Measurements from ENCODE around the gene SIRPB1. TPM values are rescaled to one million over a fixed set of nuclear protein-coding genes. Genes with fewer than 3 reads are reported as not detected.
"Not testable (repeated sequence)": the region's sequence is repeated elsewhere in the genome, so short reads cannot be mapped to it uniquely, and the experiment has no call there.

The SIRPB1 gene
- 1.7 TPM for polyA plus RNA-seq (ENCODE audit: insufficient read length)

DNA sequence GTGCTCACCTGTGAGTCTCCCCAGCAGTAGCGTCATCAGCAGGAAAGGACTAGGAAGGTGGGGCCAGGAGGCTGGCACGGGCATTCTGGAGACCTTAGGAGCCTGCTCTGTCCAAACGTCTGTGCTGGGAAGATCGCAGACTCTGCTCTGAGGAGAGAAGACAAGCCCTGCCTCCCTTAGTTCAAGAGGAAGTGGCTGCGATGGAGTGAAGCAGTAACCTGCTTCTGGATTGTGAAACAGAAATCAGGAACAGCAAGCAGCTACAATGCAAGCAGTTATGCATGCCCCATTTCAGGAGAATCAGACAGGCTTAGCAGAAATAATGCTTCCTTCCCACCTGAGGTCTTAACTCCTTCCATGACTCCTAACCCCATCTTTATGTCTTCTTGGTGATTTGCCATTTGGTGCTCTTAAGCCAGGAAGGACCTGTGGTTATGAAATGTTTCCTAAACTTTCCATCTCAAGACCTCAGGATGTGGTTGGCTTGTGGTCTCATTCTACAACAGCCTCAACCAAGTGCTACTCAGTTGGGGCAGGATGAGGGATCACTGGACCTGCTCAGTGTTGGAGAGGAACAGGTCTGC lies at the start of gene SIRPB1:
SIRPB1 (minus strand) TSS at position 149 of the 584 bp plus-strand sequence; CDS start at position 84, 65 bp downstream.
- DNase-seq (ENCODE audit: low read depth), result no peak

DNA sequence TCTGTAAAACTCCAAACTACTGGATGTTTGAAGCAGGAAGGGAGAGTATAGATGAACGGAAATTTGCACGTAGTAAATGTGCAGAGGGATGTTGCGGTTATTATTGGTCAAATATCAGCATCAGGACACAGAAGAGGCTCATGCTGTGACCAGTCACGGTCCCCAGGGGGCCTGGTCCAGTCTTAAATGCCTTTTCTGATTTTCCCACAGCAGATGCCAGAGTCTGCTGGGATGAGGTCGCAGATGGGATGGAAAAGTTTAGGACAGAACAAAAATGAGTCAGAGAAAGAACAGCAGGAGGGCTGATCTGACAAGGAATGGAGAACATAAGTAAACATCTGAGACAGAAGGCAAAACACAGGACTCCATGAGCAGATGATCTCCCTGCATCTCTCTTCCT lies 49.5 kb upstream of the SIRPB1 start:
- DNase-seq (ENCODE audit: low read depth), result no peak

DNA sequence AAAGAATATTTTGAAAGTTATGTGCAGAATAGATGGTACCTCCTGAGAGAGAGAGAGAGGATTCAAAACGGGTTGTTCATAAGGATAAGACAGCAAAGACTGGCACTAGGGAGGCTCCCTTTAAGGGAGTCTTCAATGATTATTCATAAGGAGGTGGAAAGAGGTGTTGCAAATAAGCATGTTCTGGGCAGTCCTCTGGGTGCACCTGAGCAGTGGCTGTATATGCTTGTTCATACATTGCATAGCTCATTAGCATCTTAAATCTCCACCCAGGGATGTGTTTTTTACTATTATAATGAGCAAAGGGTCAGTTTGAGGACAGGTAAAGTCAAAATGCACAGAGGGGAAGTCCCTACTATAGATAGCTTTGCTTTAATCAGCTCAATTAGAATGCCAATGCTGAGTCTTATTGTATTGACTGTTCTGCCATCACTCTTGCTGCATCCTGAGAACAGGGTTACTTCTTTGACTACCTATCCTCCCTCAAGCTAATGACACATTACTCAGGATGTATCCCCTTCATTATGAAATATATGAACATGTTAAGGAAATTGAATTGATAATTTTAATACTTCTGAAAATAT lies 47.8 kb upstream of the SIRPB1 start:
- no peak for DNase-seq (ENCODE audit: low read depth)

DNA sequence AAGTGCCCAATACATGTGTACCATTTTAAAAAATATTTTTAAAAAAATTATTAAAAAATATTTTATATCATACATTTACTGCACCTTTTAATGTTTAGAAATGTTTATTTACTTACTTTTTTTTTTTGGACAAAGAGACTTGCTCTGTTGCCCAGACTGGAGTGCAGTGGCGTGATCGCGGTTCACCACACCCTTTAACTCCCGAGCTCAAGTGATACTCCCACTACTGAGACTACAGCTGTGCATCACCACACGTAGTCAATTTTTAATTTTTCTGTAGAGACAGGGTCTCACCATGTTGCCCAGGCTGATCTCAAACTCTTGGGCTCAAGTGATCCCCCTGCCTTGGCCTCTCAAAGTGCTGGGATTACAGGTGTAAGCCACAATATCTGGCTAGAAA lies 47.0 kb upstream of the SIRPB1 start:
- DNase-seq (ENCODE audit: low read depth), result no peak

DNA sequence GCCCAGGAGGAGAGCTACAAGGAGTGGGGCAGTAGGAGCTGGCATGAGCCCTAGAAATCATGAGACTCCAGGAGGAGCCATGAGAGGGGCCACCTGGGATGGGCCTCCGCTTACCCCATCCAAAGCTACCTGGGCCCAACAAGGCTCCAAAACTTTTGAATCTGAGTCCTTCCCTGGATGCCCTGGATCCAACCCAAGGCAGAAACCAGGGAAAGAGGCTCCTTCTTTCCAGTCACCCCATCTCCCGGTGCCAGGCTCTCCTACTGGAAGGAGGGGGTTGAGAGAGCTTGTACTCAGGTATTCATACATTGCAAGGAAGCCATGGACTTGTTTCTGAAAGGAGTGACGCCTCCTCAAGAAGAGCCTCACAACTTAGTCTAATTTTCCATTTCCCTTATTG lies 45.5 kb upstream of the SIRPB1 start:
- DNase-seq (ENCODE audit: low read depth), result no peak

DNA sequence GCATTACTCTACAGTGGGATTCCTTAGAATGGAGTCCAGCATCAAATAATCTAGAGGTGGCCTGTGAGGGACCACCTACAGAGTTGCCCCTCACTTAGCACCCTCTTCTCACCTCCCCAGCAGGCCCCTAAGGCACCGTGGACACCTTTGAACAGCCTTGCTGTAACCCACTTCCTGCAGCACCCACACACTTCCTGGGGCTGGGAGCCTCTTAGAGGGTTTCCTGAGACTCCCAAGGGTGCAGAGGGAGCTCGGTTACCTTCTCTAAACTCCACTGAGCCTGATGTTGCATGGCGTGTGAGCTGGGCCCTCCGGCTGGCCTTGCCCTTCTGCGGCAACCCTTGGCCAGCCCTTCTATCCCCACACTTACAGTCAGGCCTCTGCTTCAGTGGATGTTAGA lies 45.1 kb upstream of the SIRPB1 start:
- no peak for DNase-seq (ENCODE audit: low read depth)

DNA sequence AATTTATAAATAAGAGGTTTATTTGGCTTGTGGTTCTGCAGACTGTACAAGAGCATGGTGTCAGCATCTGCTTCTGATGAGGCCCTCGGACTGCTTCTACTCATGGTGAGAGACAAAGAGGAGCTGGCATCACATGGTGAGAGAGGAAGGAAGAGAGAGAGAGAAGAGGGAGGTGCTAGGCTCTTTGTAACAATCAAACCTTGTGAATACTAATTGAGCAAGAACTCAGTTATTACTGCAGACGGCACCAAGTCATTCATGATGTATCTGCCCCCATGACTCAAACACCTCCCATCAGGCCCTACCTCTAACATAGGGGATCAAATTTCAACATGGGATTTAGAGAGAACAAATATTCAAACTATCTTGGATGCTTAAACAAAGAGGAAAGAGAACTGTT lies 44.1 kb upstream of the SIRPB1 start:
- no peak for DNase-seq (ENCODE audit: low read depth)

DNA sequence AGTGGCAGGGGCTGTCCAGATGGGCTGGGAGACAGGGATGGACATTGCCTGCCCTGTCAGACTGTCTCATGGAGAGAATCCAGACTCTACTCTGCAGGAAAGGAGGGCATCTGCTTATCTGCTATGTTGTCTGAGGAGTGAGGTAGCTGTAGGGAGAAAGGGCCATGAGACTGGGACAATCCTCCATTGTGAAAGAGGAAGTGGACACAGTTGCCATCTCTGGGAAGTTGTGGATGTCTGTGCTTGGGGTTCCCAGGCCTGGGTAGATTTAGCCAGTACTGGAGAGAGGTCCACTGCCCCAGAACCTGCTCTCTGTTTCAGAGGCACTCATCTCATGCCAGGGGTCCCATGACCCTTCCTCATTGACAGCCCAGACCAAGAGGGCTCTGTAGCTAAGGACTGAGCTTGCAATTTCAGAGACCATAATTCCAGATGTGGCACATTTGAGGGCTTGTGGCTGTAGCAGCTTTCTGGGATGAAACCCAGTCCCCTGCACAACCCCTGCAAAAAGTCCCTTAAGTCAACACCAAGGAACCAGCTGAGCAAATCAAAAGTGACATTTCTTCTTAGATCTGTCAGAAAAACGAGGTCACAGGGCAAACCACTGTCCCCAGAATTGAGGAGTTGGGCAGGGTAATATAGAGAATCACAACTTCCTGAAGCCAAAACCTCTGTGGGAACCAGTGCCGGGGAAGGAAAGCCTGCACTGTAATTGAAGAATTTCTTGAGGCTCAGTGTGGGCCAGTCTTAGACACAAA lies 41.9 kb upstream of the SIRPB1 start:
- DNase-seq (ENCODE audit: low read depth), result no peak

DNA sequence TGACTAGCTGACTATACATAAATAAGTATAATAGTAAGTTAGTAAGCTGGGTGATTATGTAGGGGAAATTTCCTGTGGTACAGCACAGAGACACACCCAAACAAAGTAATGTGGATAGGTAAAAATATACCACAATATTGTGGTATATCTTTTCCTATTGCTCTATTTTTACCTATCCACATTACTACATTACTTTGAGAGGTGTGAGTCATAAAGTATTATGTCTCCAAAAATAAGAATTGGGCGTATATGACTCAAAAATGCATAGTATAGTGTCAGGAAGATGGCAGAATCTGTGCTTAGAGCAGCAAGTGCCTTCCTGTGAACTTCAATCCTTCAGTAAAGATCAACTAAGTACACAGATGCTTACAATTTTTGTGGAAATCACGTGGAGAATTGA lies 40.4 kb upstream of the SIRPB1 start:
- no peak for DNase-seq (ENCODE audit: low read depth)

DNA sequence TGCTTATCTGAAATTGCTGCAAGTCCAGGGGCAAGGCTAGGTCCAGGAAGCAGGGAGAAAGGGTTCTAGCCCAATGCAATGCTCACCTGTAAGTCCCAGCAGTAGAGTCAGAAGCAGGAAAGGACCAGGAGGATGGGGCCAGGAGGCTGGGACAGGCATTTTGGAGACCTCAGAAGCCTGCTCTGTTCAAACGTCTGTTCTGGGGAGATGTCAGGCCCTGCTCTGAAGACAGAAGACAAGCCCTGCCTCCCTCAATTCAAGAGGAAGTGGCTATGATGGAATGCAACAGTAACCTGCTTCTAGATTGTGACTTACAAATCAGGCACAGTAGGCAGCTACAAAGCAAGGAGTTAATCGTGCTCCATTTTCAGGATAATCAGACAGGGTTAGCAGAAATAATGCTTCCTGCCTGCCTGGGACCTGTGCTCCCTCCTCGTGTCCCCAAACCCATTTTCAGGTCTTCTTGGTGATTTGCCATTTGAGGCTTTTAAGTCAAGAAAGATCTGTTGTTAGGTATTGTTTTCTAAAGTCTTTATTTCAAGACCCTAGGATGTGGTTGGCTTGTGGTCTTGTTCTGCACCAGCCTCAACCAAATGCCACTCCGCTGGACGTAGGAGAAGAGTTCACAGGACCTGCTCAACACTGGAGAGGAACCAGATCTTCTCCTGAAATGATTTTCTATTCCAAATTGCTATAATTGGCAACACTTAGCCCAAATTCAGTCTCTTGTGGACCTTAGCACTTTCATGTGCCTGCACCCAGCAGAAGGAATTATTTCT lies 37.9 kb upstream of the SIRPB1 start, which contains the start of gene SIRPG:
SIRPG (minus strand) TSS at position 224 of the 779 bp plus-strand sequence; CDS start at position 159, 65 bp downstream.
- no peak for DNase-seq (ENCODE audit: low read depth)

DNA sequence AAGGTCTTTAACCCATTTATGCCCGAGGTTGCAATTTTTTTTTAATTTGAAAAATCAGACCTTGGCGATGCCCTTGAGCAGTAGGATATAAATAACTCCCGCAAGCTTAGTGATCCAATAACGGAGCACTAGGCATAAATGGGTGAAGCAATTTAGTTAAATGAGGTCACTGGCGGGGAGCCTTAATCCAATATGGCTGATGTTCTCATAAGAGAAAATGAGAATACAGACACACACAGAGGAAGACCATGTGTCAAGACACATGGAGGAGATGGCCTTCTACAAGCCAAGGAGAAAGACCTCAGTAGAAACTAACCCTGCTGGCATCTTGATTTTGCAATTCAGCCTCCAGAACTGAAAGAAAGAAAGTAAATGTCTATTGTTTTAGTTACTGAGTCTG lies 37.0 kb upstream of the SIRPB1 start:
- DNase-seq (ENCODE audit: low read depth), result no peak

DNA sequence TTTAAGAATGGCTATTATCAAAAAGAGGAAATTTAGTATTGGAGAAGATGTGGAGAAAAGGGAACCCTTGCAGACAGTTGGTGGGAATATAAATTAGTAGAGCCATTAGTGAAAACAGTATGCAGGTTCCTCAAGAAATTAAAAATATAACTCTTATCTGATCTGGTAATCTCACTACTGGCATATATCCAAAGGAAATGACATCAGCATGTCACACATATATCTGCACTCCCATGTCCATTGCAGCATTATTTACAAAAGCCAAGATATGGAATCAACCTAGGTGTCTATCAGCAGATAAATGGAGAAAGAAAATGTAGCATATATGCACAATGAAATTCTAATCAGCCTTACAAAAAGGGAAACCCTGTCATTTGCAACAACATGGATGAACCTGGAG lies 35.2 kb upstream of the SIRPB1 start:
- no peak for DNase-seq (ENCODE audit: low read depth)

DNA sequence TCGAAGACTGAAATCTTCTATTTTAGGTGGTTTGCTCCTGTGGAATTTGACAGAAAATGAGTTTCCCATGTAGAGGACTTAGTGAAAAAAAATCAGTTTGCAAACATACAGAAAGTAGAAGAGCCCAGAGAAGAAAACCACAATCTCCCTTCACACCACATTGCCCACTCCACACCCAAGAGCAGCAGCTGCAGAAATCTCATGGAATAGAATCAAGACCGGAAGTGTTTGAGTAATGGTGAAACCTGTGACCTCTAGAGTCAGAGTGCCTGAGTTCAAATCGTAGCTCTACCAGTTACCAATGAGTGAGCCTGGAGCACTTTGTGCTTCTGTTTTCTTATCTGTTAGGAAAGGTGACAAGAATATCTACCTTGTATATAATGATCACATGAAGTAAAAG lies 33.2 kb upstream of the SIRPB1 start:
- DNase-seq (ENCODE audit: low read depth), result no peak

DNA sequence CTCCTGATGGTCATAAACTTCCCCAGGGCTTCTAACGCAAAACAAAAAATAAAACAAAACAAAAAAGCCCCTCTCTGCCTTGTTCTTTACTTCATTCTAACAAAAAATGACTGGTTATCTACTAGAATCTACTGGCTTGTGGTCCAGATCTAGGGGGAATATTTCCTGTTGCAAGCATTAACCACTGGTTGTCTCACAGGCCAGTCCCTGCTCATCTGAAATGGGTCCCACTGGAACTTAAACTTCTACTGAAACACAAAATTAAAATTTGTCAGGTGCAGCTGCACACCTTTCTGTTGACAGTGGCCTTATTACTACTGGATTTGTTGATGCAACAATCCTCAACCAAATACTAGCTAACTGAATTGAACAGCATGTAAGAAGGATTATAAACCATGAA lies 32.3 kb upstream of the SIRPB1 start:
- no peak for DNase-seq (ENCODE audit: low read depth)

DNA sequence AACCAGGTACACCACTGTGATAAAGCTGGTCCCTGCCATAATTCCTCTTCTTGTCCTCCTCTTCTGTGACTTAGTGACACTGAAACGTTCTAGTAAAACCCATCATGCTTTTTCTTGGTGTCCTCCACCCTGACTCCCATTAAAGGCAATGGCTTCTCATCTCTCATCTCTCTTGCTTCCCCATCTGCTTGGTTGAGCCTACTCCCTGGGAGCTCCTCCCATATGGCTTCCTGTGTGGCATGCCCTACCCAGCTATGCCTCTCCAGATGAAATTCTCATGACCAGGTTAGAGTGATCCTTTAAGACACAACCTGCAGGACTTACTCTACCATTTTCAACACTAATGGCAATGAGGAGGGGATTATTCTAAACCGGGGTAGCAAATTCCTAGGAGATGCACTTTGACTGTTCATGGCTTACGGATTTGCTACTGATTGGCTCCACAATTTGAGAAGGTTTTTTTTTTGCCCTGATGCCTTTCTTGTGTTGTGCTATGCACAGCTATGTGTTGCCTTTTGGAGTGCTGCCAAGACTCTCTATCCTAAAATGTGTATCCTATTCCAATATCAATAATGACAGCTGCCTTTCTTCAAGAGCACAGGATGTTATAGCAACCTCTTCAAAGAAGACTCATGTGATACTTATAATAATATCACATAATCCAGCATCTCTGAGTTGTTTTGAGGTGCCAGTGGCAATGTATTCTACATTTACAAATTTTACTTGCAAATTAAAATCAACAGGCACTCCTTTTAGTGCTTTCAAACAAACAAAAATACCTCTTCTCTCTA lies 31.7 kb upstream of the SIRPB1 start:
- DNase-seq (ENCODE audit: low read depth), result no peak

DNA sequence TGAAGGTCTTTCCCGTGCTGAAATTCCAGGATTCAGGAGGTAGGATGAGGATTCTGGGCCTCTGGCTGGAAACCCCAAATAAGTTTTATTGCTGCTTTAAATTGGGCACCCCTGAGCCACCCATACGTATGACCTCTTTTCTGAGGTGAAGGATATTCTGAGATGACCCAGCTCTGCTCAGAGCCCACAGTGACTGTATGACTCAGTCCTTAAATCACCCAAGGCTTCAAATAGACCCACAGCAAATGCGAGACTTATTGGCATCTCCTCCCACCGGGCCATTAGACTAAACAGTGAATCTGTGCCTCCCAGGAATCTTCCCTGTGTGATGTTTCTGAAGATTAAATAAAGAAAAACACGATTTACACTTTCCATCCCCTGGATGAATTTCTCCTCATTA lies 28.3 kb upstream of the SIRPB1 start:
- DNase-seq (ENCODE audit: low read depth), result no peak

DNA sequence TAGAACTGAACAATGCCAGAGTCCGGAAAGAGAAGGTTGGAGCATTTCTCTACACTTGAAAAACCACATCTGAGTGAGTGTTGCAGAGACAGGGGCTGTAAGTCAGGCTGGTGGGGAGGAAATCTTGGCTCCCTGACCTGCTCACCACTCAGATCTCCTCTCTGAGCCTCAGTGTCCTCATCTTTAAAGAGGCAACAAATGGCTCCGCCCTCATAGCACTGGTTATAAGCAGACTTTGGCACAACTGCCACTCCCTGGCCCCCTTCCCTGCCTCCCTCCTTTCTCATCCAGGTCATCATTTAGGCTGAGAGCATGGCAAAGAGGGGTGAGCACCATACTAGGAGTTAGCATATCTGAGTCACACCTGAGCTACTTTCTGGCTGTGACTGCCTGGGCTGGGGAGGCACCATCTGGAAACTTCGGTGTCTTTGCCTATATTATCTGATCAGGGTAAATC lies 27.2 kb upstream of the SIRPB1 start:
- no peak for DNase-seq (ENCODE audit: low read depth)

DNA sequence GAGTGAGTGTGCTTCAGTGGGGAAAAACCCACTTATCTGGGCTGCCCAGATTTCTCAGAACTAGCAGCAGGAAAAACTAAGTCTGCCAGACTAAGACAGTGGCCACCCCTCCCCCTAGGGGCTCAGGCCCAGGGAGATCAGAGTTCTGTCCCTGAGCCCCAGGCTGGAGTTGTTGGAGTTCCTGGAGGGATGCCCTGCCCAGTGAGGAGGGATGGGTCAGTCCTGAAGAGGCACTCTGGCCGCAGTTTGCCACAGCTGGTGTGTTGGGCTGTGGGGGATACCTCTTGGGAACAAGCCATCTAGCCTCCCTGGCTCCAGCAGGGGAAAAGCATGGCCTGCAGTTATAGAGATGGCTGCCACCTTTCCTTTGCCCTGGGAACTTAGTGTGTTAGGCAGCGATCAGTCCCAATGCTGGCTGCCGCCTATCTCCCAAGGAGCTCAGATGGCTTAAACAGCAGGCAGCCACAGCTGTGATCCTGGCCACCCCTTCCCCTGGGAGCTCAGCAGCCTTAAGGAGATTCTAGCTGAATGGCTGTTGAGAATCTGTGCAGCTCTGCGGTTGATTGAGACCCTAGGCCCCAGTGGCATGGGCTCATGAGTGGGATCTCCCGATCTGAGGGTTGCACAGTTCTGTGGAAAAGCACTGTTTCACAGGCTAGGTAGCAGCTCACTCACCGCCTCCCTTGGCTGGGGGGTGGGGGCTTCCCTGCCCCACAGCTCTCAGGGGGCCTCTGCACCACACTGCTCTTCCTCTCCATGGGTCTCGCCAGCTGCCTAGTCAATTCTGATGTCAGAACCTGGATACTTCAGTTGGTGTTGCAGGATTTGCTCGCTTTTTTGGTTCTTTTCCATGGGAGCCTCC lies 24.5 kb upstream of the SIRPB1 start:
- DNase-seq (ENCODE audit: low read depth), result no peak

DNA sequence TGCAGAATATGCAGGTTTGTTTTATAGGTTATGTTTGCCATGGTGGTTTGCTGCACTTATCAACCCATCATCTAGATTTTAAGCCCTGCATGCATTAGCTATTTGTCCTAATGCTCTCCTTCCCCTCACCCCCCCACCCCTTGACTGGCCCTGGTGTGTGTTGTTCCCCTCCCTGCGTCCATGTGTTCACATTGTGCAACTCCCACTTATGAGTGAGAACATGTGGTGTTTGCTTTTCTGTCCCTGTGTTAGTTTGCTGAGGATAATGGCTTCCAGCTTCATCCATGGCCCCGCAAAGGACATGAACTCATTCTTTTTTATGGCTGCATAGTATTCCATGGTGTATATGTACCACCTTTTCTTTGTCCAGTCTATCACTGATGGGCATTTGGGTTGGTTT lies 18.8 kb upstream of the SIRPB1 start:
- DNase-seq (ENCODE audit: low read depth), result not testable (repeated sequence)

DNA sequence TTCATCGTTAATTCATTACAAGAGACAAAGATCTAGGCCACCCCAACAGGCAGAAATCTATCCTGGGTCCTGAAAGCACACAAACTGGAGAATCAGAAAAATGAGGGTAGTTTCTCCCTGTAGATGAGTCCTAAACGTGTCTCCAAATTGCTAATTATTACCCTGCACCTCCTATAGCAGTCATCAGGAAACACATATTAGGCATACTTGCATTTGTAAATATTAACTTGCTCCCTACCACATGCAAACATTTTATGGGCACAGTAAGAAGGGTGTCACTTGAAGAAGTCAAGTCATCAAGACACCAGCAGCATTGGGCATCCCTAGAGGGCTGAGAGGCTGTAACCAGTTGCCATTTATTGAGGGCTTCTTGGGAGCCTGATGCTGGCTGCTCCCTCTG lies 17.9 kb upstream of the SIRPB1 start:
- DNase-seq (ENCODE audit: low read depth), result no peak
